ENCODE data around the gene STON1.

DNA sequence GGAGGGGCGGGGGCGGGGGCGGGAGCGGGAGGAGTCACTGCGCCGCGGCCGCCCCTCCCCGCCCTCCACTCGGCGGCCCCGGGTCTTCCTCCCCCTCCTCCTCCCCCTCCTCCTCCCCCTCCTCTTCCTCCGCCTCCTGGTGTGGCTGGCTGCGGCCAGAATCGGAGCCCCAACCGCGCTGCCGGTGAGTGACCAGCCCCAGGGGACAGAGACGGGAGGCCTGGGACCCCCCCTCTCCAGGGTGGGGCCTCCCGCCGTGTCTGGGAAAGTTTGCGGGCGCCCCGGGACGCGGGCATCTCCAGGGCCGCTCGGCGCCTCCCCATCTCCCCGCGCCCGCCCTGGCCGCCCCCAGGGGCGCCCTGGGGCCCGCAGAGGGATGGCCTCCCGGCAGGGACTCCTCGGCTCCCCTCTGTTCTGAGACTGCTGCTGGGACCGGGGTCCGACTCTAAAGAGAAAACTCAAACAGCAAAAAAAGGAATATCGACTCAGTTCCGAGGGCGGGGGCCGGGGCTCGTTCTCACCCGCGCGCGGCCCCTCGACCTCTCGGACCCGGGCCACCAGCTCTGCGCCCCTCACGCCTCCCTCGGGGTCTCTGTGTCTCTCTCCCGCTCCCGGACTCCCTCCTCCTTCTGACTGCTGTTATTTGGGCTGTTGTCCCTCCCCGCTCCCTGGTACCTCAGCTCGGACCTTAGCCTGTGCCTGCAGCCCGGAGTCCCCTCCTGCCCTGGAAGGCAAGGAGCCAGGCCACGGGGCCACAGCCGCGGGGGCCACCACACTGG is at the start of gene STON1:
- TF ChIP-seq, protein P1, sequence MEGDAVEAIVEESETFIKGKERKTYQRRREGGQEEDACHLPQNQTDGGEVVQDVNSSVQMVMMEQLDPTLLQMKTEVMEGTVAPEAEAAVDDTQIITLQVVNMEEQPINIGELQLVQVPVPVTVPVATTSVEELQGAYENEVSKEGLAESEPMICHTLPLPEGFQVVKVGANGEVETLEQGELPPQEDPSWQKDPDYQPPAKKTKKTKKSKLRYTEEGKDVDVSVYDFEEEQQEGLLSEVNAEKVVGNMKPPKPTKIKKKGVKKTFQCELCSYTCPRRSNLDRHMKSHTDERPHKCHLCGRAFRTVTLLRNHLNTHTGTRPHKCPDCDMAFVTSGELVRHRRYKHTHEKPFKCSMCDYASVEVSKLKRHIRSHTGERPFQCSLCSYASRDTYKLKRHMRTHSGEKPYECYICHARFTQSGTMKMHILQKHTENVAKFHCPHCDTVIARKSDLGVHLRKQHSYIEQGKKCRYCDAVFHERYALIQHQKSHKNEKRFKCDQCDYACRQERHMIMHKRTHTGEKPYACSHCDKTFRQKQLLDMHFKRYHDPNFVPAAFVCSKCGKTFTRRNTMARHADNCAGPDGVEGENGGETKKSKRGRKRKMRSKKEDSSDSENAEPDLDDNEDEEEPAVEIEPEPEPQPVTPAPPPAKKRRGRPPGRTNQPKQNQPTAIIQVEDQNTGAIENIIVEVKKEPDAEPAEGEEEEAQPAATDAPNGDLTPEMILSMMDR (IDR thresholded peaks at IDR 0.05; ENCODE audit: low read length) = no peak
- TF ChIP-seq EZH2 (IDR thresholded peaks at IDR 0.05; ENCODE audit: borderline replicate concordance, low read length) = no peak
